Cortex of kidney (tissue), 1 donor: Measurements from ENCODE around the gene CSTF3.
"Not testable (repeated sequence)": the region's sequence is repeated elsewhere in the genome, so short reads cannot be mapped to it uniquely, and the experiment has no call there.

ENCODE experiments used
- DNase-seq: peaks from one replicate; lab custom pipeline; 2025; lab: John Stamatoyannopoulos, UW

The CSTF3 gene

DNA sequence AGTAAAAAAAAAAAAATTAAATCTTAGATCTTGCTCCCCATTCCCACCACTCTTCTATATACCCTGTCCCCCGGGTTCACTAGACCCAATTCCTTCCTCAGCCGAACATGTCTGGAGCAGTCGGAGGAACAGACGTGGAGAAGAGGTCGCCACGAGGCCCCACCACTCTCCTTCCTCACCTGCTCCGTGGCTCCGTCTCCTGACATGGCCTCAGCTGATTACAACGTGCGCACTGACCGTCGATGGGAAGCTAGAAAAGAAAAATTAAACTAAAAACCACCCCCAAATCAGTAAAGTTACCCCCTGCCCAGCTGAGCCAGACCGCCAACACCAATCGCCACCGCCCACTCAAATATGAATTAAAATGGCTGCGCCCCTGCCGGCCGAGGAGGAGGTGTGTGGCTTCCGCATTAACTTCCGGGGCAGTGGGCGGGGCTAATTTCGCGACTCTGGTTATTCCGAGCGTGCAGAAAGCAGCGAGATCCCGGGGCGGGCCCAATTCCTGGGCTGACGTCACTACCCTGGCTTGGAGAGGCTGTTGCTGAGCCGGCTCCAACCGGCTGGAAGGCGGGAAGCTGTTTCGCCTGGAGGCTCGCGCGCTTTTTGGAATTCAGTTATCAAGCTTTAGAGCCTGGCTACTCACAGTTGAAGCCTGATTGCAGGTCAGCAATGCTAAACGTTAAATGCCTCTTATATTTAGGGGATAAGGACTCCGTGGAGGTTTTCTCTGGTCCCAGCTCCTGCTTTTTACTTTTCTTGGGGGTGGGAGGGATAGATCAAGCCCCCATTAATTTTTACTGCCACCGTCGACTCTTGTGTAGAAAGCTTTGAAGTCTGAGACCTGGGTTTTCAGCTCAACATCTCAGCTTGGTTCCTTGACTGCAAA, at the start of gene CSTF3:
TSS of gene CSTF3 (minus strand) at position 361 of the 886 bp plus-strand sequence. CDS start at position 206, 155 bp downstream.
- peak; percentile 55 for DNase-seq

DNA sequence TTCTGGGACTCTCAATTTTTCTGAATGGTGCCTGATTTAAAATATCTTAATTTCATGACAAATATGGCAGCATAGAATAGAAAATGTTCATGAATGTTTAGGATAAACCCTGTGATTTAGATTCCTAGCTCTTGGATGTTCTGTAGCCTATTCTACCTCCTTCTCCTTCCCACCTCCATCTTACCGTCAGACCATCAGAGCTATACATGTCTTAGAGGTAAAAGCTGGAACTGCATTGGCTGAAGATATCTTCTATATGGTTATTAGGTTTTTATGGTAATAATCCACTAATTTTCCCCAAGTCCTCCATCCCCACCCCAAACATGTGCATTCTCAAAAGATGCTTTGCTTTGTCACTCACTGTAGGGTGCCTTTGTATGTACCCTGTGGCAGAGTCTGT, 46.9 kb upstream of the CSTF3 start:
- DNase-seq, result no peak

DNA sequence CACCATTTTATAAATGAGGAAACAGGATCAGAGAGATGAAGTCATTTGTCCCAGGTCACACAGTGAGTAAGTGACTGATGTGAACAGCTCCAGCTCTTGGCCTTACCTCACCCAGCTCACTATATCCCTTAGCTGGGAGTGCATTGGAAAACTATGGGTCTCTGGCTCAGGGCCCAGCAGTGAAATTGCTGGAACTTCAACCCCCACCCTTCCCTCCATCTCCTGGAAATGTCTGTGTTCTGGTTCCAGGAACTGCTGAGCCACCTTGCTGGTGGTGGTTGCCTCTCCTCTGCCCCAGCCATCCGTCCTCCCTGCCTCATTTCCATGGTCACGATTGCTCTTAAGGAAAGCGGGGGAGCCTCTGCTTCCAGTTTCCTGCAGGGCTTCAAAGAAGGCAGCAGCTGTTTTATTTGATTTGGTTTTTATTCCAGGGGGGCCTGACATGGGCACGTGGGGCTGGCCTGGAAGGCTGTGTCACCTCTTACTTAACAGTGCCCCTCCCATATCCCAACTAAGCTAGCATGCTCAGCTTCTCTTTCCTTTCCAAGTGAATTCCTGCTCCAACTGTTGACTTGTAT, 46.2 kb upstream of the CSTF3 start:
- DNase-seq, result no peak

DNA sequence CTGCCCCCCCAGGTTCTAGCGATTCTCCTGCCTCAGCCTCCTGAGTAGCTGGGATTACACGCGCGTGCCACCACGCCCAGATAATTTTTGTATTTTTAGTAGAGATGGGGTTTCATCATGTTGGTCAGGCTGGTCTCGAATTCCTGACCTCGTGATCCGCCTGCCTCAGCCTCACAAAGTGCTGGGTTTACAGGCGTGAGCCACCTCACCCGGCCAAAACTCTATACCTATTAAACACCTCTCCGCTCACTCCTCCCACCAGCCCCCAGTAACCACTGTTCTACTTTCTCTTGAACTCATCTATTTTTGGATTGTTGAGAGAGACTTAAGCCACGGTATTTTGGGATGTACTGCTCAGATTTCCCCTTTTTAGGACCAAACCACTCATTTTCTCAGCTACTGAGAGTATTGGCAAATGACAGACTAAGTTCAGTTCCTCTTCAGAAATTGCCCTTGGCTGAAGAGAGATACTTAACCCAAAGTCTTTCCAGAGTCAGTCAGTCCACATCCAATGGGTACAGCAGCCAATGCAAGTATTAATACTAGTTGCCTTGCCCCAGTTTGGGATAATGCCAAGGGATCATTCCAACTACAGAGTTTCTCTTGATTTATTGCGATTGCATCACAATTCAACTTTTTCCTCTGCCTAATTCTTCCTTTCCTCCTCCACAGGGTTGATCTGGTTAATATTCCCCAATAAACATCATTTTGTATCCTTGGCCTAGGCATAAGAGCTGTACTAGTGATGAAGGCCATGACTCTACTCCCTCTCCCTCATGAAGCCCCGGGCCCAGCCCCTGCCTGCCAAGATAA, 36.8 kb upstream of the CSTF3 start:
- no peak for DNase-seq

DNA sequence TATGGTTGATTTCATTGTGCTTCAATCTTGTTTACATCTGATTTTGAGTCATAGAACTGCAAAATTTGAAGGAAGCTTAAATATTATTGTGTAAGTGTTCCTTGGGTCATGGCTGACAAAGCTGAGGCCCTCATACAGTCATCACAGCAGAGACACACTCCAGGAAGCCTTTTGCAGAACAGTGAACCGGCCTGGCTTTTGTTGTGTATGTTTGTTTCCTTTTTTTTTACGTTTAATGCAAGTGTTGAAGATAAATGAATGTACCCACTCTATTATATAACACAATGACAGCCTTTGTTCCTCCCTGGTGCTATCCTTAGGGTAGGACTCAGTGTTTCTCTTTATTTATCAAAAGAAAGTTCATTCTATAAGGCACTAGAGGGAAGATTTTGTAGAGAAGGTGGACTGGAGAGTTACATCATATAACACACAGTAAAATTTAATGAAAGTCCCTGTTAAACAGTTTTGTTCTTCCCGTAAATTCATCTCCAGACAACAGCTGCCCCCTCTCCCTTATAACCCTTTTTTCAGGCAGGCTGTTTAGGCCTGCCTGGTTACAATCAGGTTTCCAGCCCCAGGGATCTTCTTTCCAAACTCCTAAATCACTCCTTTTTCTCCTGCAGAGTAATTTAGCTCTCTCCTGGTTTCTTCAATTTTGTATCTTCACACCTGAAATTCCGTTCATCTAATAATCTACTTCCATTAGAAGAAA, 34.3 kb upstream of the CSTF3 start:
- no peak for DNase-seq

DNA sequence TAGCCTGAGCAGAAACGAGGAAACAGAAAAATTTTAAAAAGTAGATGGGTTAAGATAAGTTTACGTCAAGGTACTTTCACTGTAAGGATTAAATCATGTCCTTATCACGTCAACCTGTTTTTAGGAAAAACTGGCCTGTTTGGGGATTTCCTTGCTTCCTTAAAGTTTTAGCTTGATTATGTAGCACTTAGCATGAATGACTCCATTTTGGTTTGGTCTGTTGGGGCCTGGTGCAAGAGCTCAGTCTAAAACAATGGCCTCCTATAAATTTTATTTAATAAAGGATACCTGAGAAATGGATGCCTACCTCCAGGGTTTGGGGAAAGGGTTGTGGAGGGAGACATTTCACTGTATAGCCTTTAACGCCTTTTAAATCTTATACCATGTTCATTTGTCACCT, 33.2 kb upstream of the CSTF3 start:
- no peak for DNase-seq

DNA sequence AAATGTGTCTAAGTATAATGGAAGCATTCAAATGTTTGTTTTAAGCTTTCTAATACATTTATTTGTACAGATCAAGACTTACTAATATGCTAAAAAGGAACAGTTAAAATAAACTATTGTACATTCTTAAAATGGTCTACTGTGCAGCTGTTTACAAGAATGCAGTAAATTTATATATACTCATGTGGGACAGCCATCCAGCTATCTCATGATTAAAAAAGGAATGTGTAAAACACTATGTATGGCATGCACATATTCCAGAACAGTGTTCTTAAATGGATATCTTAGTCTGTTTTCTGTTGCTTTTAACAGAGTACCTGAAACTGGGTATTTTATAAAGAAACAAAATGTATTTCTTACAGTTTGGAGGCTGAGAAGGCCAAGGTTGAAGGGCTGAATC, 30.2 kb upstream of the CSTF3 start:
- no peak for DNase-seq

DNA sequence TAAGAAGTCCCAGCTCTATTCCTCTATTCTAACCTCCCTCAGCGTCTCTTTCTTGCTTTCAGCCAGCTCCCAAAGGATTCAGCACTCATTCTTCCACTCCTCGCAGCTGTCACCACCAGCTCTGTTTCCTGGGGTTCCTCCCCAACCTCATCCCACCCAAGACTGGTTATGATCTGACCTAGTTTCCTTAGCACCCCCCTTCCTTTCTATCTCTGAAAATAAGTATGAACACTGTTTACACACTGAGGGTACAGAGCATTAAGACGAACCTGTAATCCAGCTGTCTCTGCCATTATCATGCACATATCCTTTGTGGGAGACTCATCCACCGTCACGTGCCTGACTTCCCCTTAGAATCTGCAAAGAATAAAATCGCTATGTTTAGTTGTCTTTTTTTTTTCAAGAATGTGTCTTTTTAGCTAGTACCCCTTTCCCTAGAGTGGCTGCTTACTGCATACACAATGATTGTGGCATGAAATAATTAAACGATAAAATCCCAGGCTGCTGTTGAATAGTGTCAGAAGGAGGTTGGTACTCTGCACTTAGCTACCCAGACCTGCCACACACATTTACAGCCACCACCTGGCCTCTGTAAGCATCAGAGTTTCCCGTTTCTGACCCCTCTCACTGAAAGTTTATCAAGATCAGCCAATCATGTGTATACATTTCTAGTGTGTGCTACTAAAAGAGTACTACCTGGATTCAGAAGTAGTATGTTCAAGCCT, 26.9 kb upstream of the CSTF3 start:
- DNase-seq, result no peak

DNA sequence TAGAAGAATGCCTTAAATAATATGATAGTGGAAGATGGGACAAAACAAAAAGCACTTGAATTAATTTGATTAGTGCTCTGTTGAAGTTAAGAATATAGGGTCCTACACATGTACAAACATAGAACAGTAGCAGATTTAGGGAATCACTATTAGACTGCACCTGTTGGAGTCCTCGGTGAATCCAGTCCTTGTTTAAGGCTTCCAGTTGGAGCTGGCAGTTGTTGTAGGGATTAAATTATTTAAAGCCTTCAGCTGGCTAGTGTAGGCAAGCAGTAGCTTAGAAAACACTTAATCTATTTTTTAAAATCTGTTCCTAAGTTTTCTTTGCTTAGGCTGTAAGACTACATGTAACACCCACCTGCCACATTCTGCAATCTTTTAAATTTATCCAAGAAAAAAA, 24.5 kb upstream of the CSTF3 start:
- DNase-seq, result no peak

DNA sequence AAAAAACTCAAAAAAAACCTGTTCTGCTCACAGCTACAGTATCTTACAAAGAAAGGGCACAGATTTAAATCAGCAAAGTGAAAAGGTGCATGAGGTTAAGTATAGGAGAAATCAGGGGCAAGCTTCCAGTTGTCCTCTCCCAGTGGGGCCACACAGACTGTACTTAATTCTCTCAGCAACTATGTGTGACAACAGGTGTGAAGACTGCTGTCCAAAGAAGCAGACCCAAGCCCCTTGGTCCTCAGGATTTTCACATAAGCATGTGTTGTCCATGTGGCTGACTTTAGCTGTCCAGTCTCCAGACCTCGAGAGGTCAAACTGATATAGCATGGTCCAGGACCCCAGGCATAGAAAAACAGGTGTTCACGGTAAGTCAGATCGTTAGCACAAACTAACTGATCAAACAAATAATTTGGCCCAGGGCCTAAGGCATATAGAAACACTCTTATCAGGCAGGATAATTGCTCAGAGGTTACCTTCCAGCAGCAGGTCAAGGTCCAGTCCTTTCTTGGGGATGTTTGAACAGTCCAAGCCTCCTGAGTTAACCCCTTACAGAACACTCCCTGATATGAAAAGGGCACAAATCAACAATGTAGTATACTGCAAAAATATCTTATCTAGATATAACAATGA, 21.1 kb upstream of the CSTF3 start:
- no peak for DNase-seq

DNA sequence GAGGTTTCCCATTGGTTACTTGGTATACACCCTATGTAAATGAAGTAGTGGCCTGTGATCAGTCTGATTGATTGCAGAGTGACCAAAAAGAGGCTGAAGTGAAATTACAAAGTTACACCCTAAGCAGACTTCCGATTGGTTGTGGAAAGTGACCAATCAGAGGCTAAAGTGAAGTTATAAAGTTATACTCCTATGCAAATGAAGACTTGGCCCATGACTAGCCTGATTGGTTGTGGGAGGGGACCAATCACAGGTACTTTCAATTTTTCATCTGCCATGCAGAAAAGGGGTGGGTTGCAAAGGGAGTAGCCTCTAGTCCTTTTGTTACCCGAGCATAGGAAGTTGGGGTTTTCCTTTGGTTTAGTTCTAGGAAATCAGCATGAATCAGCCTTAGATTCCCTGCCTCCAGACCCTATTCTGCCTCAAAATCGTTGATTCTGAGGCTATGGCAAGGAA, 18.1 kb upstream of the CSTF3 start:
- no peak for DNase-seq

DNA sequence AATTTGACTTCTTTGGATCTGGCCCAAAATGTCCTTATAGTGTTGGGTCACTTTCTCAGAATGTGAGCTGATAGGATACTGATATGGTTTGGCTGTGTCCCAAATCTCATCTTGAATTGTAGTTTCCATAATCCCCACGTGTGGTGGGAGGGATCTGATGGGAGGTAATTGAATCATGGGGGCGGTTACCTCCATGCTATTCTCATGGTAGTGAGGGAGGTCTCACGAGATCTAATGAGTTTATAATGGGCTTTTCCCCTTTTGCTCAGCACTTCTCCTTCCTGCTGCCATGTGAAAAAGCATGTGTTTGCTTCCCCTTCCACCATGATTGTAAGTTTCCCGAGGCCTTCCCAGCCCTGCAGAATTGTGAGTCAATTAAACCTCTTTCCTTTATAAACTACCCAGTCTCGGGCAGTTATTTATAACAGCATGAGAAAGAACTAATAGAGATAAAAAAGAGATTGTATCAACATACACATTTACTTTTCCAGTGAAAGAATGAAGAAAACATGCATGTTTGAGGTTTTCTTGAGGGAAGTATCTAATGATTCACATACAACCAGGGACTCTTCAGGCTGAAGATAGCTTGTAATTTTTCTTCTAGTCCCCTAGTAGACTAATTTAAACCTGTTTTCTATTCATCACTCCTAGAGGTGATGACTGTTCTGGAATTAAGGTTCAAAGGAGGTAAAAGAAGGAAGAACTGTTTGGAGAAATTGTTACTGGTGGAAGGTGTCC, 17.3 kb upstream of the CSTF3 start:
- DNase-seq, result no peak

DNA sequence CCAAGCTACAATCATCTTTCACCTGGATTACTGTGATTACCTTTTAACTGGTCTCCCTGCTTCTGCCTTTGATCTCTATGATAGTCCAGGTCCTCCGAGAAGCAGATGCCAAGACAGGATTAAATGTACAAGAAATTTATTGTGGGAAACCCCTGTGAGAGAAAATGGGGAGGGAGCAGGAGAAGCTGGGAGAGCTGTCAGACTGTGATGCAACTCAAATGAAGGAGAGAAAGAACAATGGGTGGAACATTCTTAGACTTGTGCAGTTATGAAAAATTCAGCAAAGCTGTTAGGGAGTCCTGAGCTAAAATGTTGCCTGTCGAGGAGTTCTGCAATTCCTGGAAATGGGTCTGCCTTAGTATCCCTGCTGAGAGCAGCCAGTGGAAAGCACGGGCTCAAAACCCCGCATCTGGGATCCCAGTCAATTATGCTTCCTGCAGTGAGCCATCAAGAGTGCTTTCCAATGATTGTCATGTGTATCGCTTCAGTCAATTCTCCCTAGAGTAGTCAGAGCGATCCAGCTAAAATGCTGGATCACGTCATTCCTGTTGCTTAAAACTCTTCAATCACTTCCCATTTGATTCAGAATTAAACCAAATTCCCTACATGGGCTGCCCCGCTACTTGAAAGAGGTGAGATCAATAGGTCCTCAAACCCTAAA, 16.5 kb upstream of the CSTF3 start:
- DNase-seq, result no peak

DNA sequence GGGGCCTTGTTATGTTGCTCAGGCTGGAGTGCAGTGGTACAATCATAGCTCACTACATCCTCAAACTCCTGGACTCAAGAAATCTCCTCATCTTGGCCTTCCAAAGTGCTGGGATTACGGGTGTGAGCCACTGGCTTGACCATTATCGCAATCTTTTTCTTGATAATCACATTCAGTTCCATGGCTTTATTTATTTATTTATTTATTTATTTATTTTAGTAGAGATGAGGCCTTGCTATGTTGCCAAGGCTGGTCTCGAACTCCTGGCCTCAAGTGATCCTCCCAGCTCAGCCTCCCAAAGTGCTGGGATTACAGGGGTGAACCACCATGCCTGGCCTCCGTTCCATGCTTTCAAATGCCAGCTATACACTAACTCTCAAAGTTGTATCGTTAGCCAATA, 15.5 kb upstream of the CSTF3 start:
- DNase-seq, result not testable (repeated sequence)

DNA sequence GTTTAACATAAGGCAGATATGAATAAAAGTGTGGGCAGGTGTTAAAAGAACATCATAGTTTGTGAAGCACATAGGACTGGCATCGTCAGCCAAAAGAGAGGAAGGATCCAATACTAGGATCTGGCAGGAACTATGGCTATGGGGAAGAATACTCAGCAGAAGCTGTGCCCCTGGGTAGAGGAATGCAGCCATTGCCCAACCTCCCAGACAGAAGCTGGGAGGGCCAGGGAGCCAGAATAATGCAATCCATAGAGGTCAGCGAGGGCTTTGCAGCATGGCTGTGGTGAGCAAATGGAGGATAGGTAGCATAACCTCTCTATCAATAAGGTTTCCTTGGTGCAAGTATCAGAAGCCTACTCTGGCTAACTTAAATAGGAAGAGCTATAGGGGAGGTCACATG, 11.7 kb upstream of the CSTF3 start:
- no peak for DNase-seq

DNA sequence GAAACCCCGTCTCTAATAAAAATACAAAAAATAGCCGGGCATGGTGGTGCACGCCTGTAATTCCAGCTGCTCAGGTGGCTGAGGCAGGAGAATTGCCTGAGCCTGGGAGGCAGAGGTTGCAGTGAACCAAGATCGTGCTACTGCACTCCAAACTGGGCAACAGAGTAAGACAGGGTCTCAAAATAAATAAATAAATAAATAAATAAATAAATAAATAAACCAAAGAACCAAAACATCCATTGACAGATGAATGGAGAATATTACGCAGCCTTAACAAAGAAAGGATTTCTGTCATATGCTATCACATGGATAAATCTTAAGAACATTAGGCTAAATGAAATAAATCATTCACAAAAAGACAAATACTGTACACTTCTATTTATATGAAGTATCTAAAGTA, 11.1 kb upstream of the CSTF3 start:
- no peak for DNase-seq

DNA sequence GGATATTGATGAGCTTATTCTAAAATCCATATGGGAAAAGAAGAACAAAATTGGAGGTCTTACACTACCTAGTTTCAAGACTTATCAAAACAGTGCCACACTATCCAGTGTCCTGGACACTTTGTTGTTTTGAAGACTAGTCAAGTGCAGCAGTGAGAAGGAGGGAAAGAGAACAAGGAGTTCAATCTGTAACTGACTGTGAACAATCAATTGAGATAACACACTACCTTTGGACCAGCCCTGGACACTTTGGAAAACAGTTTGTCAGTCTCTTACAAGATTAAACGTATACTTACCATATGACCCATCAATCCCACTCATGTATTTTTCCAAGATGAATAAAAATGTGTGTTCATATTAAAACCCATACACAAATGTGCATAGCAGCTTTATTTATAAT, 10.0 kb upstream of the CSTF3 start:
- no peak for DNase-seq

DNA sequence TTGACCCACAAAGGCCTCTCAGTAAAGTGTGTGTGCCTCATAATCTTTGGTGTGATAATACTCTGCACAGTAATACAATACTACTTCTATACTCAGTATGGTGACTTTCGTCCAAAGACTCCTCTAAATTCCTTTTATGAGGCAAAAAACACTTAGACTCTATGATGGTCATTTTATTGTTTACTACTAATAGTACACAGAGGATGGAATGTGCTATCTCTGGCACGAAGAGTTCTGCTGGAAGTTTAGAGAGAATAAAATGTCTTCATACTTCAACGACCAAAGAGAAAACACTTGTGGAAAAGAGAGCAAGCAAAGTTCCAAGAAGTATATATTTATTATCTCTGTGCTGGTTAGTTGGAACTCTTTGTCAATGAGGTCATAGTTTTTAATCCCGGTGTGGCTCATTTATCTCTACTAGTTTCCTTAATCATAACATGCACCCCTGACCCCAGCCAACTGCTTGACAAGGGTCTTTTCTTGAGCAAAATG, 7.5 kb upstream of the CSTF3 start:
- DNase-seq, result no peak

DNA sequence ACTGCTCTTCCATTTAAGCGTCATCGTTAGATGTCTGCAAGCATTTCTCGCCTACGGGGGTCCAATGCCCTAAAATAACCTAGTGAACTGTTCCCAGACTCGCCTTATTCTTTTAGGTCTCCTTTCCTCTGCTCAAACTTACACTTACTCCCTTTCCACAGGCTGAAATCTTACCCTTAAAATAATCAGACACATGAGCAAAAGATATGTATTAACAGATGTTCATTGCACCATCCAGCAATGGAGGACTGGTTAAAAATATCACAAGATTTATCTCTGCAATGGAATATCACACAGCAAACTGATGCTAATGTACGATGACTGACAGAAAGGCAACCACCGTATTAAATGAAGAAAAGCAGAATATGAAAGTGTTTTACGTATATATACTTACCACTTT, 1.6 kb upstream of the CSTF3 start:
- DNase-seq, result no peak

DNA sequence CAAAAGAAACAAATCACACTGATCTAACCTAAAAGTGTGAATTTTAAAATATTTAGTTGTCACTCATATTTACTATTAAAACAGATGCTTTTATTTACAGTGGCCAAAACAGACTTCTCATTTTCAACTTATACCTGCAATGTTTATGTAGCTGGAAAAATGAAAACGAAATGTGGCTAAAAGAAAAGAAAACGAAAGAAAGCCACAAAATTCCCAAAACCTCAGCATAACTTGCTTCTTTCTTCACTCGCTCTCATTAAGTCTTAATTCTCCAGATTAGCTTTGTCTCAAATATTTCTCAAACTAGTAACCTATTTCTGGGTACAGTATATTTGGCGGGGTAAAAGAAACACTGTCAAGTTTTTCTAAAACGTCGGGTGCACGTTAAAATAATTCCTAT, 693 bp downstream of the CSTF3 start:
- DNase-seq, result no peak
